Fibroblast of skin of left biceps (primary cell): ENCODE measurements around the gene LRP5.

Experiments used
- DNase-seq, 2 experiments: peaks; one replicate each; pipeline ENCODE4 v3.0.0-alpha.2; 2013; ENCODE audit warnings: low read depth in 2 of 2

LRP5 gene

GRCh38 chr11:68345776-68346461, 33.5 kb downstream of the LRP5 start:
- DNase-seq: no peak

GRCh38 chr11:68346462-68346790, 34.0 kb downstream of the LRP5 start:
- no peak for DNase-seq

- DNase-seq: no peak
These were observed 35.0 kb downstream of the LRP5 start for GRCh38 chr11:68347345-68347744.

- no peak for DNase-seq
These were observed 35.5 kb downstream of the LRP5 start for GRCh38 chr11:68347841-68348240.

GRCh38 chr11:68349461-68350249, 37.3 kb downstream of the LRP5 start:
- no peak for DNase-seq

GRCh38 chr11:68350759-68351449, 38.5 kb downstream of the LRP5 start:
- DNase-seq: no peak

- no peak for DNase-seq
These were observed 39.3 kb downstream of the LRP5 start for GRCh38 chr11:68351450-68352275.

GRCh38 chr11:68352591-68352990, 40.2 kb downstream of the LRP5 start:
- no peak for DNase-seq

- DNase-seq: no peak
These were observed 40.7 kb downstream of the LRP5 start for GRCh38 chr11:68353118-68353517.

- no peak for DNase-seq
These were observed 41.3 kb downstream of the LRP5 start for GRCh38 chr11:68353669-68354068.

- DNase-seq: peak; percentile 84 to 86
These were observed 41.9 kb downstream of the LRP5 start for GRCh38 chr11:68354148-68354872.

- DNase-seq: no peak
These were observed 43.1 kb downstream of the LRP5 start for GRCh38 chr11:68355471-68355870.

- DNase-seq: no peak
These were observed 45.2 kb downstream of the LRP5 start for GRCh38 chr11:68357568-68357967.

GRCh38 chr11:68358416-68358815, 46.0 kb downstream of the LRP5 start:
- no peak for DNase-seq

- no peak for DNase-seq
These were observed 49.3 kb downstream of the LRP5 start for GRCh38 chr11:68361702-68362101.

GRCh38 chr11:68362801-68363379, 50.5 kb downstream of the LRP5 start:
- DNase-seq: no peak

GRCh38 chr11:68363776-68364175, 51.4 kb downstream of the LRP5 start:
- no peak for DNase-seq

- no peak for DNase-seq
These were observed 52.2 kb downstream of the LRP5 start for GRCh38 chr11:68364581-68364980.

- no peak for DNase-seq
These were observed 53.6 kb downstream of the LRP5 start for GRCh38 chr11:68365943-68366435.

- DNase-seq: no peak
These were observed 54.9 kb downstream of the LRP5 start for GRCh38 chr11:68367252-68367651.

GRCh38 chr11:68369756-68370155, 57.4 kb downstream of the LRP5 start:
- DNase-seq: no peak
